OCI-LY3 (cell line): ENCODE results near the gene TRIM37.
"Not testable (repeated sequence)": the region's sequence is repeated elsewhere in the genome, so short reads cannot be mapped to it uniquely, and the experiment has no call there.

Experiments
- H2AFZ ChIP-seq: fragments of 200-600, 300-600 bp; shearing (Covaris generic); 2 replicates; pipeline ENCODE4 v1.6.0; 2014; ENCODE audit warnings: antibody characterized with exemption, low read depth, low read length
- H3K27ac ChIP-seq: fragments of 200-600, 300-600 bp; sonication (generic); 2 replicates; pipeline ENCODE4 v1.5.1; 2014; ENCODE audit warnings: mild to moderate bottlenecking, low read length, moderate library complexity, mixed read lengths
- H3K27me3 ChIP-seq: fragments of 200-600, 300-600 bp; sonication (generic); 2 replicates; pipeline ENCODE4 v1.6.1; 2014; ENCODE audit warnings: low read depth, low read length, mixed read lengths
- H3K36me3 ChIP-seq: fragments of 200-600, 300-600 bp; sonication (generic); replicated peaks from 2 replicates; pipeline ENCODE3; 2014; ENCODE audit warnings: low read depth, low read length, mixed read lengths
- H3K4me1 ChIP-seq: fragments of 300-600, 200-600 bp; sonication (generic); 2 replicates; pipeline ENCODE4 v1.6.1; 2014; ENCODE audit warnings: low read length, mixed read lengths
- H3K4me2 ChIP-seq: fragments of 200-600, 300-600 bp; sonication (generic); 2 replicates; pipeline ENCODE4 v1.6.1; 2014; ENCODE audit warnings: low read length, mixed read lengths
- H3K4me3 ChIP-seq: fragments of 300-600, 200-600 bp; sonication (generic); 2 replicates; pipeline ENCODE4 v1.5.1; 2014; ENCODE audit warnings: antibody characterized with exemption, mild to moderate bottlenecking, low read length, moderate library complexity
- H3K79me2 ChIP-seq: fragments of 300-600, 200-600 bp; shearing (Covaris generic); 2 replicates; pipeline ENCODE4 v1.6.1; 2014; ENCODE audit warnings: mild to moderate bottlenecking, low read length, mixed read lengths
- H3K9ac ChIP-seq: fragments of 300-600, 200-600 bp; shearing (Covaris generic); 2 replicates; pipeline ENCODE4 v1.6.0; 2014; ENCODE audit warnings: mild to moderate bottlenecking, low read length, moderate library complexity
- H3K9me3 ChIP-seq: fragments of 200-600, 300-600 bp; shearing (Covaris generic); 2 replicates; pipeline ENCODE4 v1.6.1; 2014; ENCODE audit warnings: low read length, mixed read lengths; ENCODE audit not compliant: insufficient read depth
- H4K20me1 ChIP-seq: fragments of 200-600, 300-600 bp; sonication (generic); 2 replicates; pipeline ENCODE4 v1.6.1; 2016; ENCODE audit warnings: low read length, mixed read lengths; ENCODE audit not compliant: insufficient read depth
- CTCF ChIP-seq: fragments of 200-600, 300-600 bp; sonication (generic); IDR thresholded peaks from 2 replicates; pipeline ENCODE4 v1.5.1; 2014; ENCODE audit warnings: antibody characterized with exemption, low read length, low read depth
- EZH2phosphoT487 ChIP-seq: fragments of 200-600 bp; shearing (Covaris generic); IDR thresholded peaks from 2 replicates; pipeline ENCODE4 v1.6.1; 2018; ENCODE audit warnings: antibody characterized with exemption, mixed run types, low read depth

TRIM37 gene

GRCh38 chr17:58966208-58966607, 140.5 kb downstream of the TRIM37 start:
- H3K9ac ChIP-seq = no peak overlapping the region

GRCh38 chr17:58965221-58965620, 141.5 kb downstream of the TRIM37 start:
- H3K27ac ChIP-seq = peak overlapping the region; percentile 62
- no peaks in the 10 kb centered on the region for H3K27me3 ChIP-seq
- no peak for TF ChIP-seq CTCF
- TF ChIP-seq EZH2phosphoT487 = no peak
- H3K9me3 ChIP-seq = no peaks in the 10 kb centered on the region
- 0 out of 2 replicates have a peak overlapping the region, but pooled peaks have one; percentile 23 for H3K9ac ChIP-seq
- peak overlapping the region; percentile 44 for H3K4me2 ChIP-seq
- no peak overlapping the region for H2AFZ ChIP-seq
- H3K4me1 ChIP-seq = peaks cover 13% of the 10 kb centered on the region
- H3K79me2 ChIP-seq = no peaks in the 10 kb centered on the region
- no peaks in the 10 kb centered on the region for H4K20me1 ChIP-seq
- H3K36me3 ChIP-seq = peaks cover 7% of the 10 kb centered on the region
- no peak overlapping the region for H3K4me3 ChIP-seq

More at GRCh38 chr17:58966208-58966607, 140.5 kb downstream of the TRIM37 start:
- H3K27me3 ChIP-seq = no peaks in the 10 kb centered on the region
- H2AFZ ChIP-seq = no peak overlapping the region
- 0 out of 2 replicates have a peak overlapping the region, but pooled peaks have one; percentile 62 for H3K27ac ChIP-seq
- H3K36me3 ChIP-seq = peaks cover 7% of the 10 kb centered on the region
- no peaks in the 10 kb centered on the region for H3K79me2 ChIP-seq
- H3K4me1 ChIP-seq = peaks cover 12% of the 10 kb centered on the region
- no peaks in the 10 kb centered on the region for H3K9me3 ChIP-seq
- H4K20me1 ChIP-seq = no peaks in the 10 kb centered on the region
- H3K4me2 ChIP-seq = peak overlapping the region; percentile 44; the same call in 1 of the 2 replicates
- TF ChIP-seq EZH2phosphoT487 (no peak), CTCF (no peak)
- H3K4me3 ChIP-seq = no peak overlapping the region

GRCh38 chr17:58960068-58960467, 146.6 kb downstream of the TRIM37 start:
- H3K4me2 ChIP-seq = no peak overlapping the region
- H2AFZ ChIP-seq = no peak overlapping the region
- no peak overlapping the region for H3K4me3 ChIP-seq
- H3K27me3 ChIP-seq = no peaks in the 10 kb centered on the region
- no peak overlapping the region for H3K27ac ChIP-seq
- H3K9me3 ChIP-seq = no peaks in the 10 kb centered on the region
- H3K79me2 ChIP-seq = no peaks in the 10 kb centered on the region
- H3K36me3 ChIP-seq = peaks cover 3% of the 10 kb centered on the region
- no peaks in the 10 kb centered on the region for H4K20me1 ChIP-seq
- TF ChIP-seq CTCF = peak; percentile 58
- TF ChIP-seq EZH2phosphoT487 = no peak
- peaks cover 14% of the 10 kb centered on the region for H3K4me1 ChIP-seq
- no peak overlapping the region for H3K9ac ChIP-seq

- not testable (repeated sequence) for H3K36me3 ChIP-seq, H3K4me2 ChIP-seq, H3K9me3 ChIP-seq, H4K20me1 ChIP-seq, H3K4me3 ChIP-seq, H3K27ac ChIP-seq, H2AFZ ChIP-seq, H3K9ac ChIP-seq, H3K27me3 ChIP-seq, H3K79me2 ChIP-seq
- peaks cover 27% of the 10 kb centered on the region for H3K4me1 ChIP-seq
These were observed 149.0 kb downstream of the TRIM37 start for GRCh38 chr17:58957725-58958073.
